Measurements from ENCODE around the gene BTNL9. TPM values are rescaled to one million over a fixed set of nuclear protein-coding genes. Genes with fewer than 3 reads are reported as not detected.
A peak's percentile ranks its signal among the peaks of the same experiment; 100 is the strongest.
"Not testable (repeated sequence)": the region's sequence is repeated elsewhere in the genome, so short reads cannot be mapped to it uniquely, and the experiment has no call there.

The BTNL9 gene
- 10 to 100 TPM; 24.9 to 54.9 (median 47.5) TPM for total RNA-seq

DNA sequence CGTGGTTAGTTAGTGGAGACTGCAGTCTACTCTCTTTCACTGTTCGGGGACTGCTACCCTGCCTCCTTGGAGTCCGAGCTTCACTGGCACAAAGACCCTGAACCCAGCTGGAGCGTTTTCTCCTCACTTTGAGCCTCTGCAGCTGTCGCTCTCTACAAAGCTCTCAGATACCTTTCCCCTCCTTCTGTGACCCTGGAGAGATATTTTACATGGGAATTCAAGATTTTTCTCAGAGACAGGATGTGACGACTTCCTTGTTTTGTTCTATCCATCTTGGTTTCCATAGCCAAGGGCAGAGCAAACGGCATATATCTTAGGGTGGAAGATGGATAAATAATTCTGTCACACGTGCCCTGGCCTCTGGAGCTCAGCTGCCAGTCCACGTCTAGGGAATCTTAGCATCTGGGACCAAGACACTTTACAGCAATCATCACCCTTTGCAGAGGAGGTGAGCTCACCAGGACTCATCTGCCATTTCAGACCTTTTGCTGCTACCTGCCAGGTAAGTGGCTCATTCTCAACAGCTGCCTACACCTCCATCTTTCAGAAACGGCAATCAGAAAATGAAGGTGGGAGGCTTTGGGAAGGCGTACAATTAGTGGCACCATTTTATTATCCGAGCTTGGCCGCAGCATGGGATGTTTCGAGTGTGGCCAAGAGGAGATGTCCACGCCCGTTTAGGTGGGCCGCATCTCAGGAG, at the start of gene BTNL9:
Gene BTNL9 (plus strand): TSS at position 336 of the 700 bp plus-strand sequence. CDS start 5,224 bp downstream, outside the sequence.
- H3K4me1 ChIP-seq: no peaks in the 10 kb centered on the region
- no peaks in the 10 kb centered on the region for H3K36me3 ChIP-seq
- H3K4me3 ChIP-seq: peak within 1 kb of the TSS in 1 of 4 donors; percentile 25
- H3K9me3 ChIP-seq: no peaks in the 10 kb centered on the region
- no peak for DNase-seq (ENCODE audit: low spot score in 2 of 2)
- TF ChIP-seq POLR2A (IDR thresholded peaks at IDR 0.05) (no peak), EP300 (IDR thresholded peaks at IDR 0.05) (no peak)
- TF ChIP-seq, protein P1, sequence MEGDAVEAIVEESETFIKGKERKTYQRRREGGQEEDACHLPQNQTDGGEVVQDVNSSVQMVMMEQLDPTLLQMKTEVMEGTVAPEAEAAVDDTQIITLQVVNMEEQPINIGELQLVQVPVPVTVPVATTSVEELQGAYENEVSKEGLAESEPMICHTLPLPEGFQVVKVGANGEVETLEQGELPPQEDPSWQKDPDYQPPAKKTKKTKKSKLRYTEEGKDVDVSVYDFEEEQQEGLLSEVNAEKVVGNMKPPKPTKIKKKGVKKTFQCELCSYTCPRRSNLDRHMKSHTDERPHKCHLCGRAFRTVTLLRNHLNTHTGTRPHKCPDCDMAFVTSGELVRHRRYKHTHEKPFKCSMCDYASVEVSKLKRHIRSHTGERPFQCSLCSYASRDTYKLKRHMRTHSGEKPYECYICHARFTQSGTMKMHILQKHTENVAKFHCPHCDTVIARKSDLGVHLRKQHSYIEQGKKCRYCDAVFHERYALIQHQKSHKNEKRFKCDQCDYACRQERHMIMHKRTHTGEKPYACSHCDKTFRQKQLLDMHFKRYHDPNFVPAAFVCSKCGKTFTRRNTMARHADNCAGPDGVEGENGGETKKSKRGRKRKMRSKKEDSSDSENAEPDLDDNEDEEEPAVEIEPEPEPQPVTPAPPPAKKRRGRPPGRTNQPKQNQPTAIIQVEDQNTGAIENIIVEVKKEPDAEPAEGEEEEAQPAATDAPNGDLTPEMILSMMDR (IDR thresholded peaks at IDR 0.05): no peak
- H3K27ac ChIP-seq: no peak within 1 kb of the TSS
- peaks cover 0 to 17% of the 10 kb centered on the region in 2 donors for H3K27me3 ChIP-seq
- WGBS, 2 donors: 63 to 65% methylated on average over 17 of the region's 17 CpGs

DNA sequence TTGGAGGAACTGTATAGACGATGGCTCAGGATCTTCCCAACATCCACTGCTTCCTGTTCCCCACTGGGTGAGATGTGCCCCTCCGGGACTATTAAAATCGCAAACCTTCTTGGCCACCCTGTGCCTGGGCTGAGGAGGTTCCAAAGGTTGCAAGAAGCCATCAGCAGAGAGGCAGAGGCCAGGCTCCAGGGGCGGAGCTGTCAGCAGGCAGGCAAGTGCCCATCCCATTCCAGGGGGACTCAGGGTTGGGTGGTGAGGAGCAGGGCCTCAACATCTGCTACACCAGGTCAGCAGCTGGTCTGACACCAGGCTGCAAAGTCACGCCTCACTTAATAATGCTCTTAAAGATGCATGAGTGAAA, 49.2 kb upstream of the BTNL9 start:
- Histone ChIP-seq H3K9me3 (no peaks in the 10 kb centered on the region), H3K27ac (peak overlapping the region in 1 of 4 donors; percentile 64), H3K36me3 (no peaks in the 10 kb centered on the region), H3K4me1 (no peaks in the 10 kb centered on the region), H3K4me3 (peak overlapping the region in 1 of 4 donors; percentile 29), H3K27me3 (no peaks in the 10 kb centered on the region)
- TF ChIP-seq, protein P1 (IDR thresholded peaks at IDR 0.05): no peak
- no peak for TF ChIP-seq POLR2A (IDR thresholded peaks at IDR 0.05)
- no peak for TF ChIP-seq EP300 (IDR thresholded peaks at IDR 0.05)
- 74 to 75% methylated on average over 4 of the region's 5 CpGs for WGBS, 2 donors
- no peak for DNase-seq (ENCODE audit: low spot score in 2 of 2)

DNA sequence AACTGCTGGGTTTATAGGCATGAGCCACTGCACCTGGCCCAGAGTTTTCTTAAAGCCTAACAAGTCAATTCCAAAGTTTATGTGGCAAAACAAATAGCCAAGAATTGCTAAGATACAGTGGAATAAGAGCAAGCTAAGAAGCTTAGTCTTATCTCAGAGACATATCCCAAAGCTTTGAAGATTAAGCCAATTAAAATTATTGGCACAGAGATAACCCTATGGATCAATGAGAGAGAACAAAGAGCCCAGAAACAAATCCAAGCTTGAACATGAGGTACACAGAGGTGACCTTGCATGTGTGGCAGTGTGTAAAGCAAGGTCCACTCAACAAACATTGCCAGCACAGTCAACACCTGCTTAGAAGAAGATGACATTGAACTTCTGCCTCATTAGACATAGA, 38.1 kb upstream of the BTNL9 start:
- Histone ChIP-seq H3K4me1 (no peaks in the 10 kb centered on the region), H3K27ac (no peak overlapping the region), H3K4me3 (no peak overlapping the region), H3K27me3 (no peaks in the 10 kb centered on the region), H3K36me3 (no peaks in the 10 kb centered on the region), H3K9me3 (no peaks in the 10 kb centered on the region)
- TF ChIP-seq POLR2A (IDR thresholded peaks at IDR 0.05) (no peak), EP300 (IDR thresholded peaks at IDR 0.05) (no peak)
- TF ChIP-seq, protein P1 (IDR thresholded peaks at IDR 0.05): no peak
- no peak for DNase-seq (ENCODE audit: low spot score in 2 of 2)

DNA sequence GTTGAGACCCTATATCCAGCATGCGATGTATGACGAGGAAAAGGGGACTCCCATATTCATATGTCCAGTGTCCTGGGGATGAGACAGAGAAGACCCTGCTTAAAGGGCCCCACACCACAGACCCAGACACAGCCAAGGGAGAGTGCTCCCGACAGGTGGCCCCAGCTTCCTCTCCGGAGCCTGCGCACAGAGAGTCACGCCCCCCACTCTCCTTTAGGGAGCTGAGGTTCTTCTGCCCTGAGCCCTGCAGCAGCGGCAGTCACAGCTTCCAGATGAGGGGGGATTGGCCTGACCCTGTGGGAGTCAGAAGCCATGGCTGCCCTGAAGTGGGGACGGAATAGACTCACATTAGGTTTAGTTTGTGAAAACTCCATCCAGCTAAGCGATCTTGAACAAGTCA, 34.3 kb upstream of the BTNL9 start:
- 72 to 81% methylated on average over 9 of the region's 9 CpGs for WGBS, 2 donors
- no peak for DNase-seq (ENCODE audit: low spot score in 2 of 2)
- TF ChIP-seq EP300 (IDR thresholded peaks at IDR 0.05) (no peak), POLR2A (IDR thresholded peaks at IDR 0.05) (no peak)
- TF ChIP-seq, protein P1 (IDR thresholded peaks at IDR 0.05): no peak
- H3K27me3 ChIP-seq: no peaks in the 10 kb centered on the region
- no peaks in the 10 kb centered on the region for H3K4me1 ChIP-seq
- peaks cover 0 to 15% (median 0%) of the 10 kb centered on the region in 4 donors for H3K9me3 ChIP-seq
- H3K36me3 ChIP-seq: no peaks in the 10 kb centered on the region
- H3K4me3 ChIP-seq: no peak overlapping the region
- H3K27ac ChIP-seq: no peak overlapping the region

DNA sequence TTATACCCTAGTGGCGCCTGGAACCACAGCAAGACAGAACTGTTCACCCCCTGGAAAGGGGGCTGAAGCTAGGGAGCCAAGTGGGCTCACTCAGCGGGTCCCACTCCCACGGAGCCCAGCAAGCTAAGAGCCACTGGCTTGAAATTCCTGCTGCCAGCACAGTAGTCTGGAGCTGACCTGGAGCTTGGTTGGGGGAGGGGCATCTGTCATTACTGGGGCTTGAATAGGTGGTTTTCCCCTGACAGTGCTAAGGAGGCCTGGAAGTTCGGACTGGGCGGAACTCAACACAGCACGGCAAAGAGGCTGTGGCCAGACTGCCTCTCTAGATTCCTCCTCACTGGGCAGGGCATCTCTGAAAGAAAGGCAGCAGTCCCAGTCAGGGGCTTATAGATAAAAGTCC, 31.9 kb upstream of the BTNL9 start:
- no peak for DNase-seq (ENCODE audit: low spot score in 2 of 2)
- 78 to 80% methylated on average over 6 of the region's 6 CpGs for WGBS, 2 donors

DNA sequence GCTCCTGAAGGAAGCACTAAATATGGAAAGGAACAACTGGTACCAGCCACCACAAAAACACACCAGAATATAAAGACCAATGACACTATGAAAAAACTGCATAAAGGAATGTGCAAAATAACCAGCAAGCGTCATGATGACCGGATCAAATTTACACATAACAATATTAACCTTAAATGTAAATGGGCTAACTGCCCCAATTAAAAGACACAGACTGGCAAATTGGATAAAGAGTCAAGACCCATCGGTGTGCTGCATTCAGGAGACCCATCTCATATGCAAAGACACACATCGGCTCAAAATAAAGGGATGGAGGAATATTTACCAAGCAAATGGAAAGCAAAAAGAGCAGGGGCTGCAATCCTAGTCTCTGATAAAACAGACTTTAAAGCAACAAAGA, 30.0 kb upstream of the BTNL9 start:
- not testable (repeated sequence) for DNase-seq (ENCODE audit: low spot score in 2 of 2); H3K4me1 ChIP-seq; H3K36me3 ChIP-seq; H3K27ac ChIP-seq; H3K27me3 ChIP-seq; H3K4me3 ChIP-seq
- peaks cover 0 to 16% (median 0%) of the 10 kb centered on the region in 4 donors for H3K9me3 ChIP-seq
- WGBS, 2 donors: 90 to 91% methylated on average over 4 of the region's 4 CpGs

More for the DNA sequence above, 31.9 kb upstream of the BTNL9 start:
- Histone ChIP-seq H3K9me3 (peaks cover 0 to 16% (median 0%) of the 10 kb centered on the region in 4 donors), H3K4me3 (no peak overlapping the region), H3K27ac (no peak overlapping the region), H3K4me1 (no peaks in the 10 kb centered on the region), H3K36me3 (no peaks in the 10 kb centered on the region), H3K27me3 (no peaks in the 10 kb centered on the region)
- TF ChIP-seq EP300 (IDR thresholded peaks at IDR 0.05) (no peak), POLR2A (IDR thresholded peaks at IDR 0.05) (no peak)
- TF ChIP-seq, protein P1 (IDR thresholded peaks at IDR 0.05): no peak

DNA sequence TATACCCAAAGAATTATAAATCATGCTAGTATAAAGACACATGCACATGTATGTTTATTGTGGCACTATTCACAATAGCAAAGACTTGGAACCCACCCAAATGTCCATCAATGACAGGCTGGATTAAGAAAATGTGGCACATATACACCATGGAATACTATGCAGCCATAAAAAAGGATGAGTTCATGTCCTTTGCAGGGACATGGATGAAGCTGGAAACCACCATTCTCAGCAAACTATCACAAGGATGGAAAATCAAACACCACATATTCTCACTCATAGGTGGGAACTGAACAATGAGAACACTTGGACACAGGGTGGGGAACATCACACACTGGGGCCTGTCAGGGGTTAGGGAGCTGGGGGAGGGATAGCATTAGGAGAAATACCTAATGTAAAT, 25.4 kb upstream of the BTNL9 start:
- H3K9me3 ChIP-seq: peaks cover 0 to 15% (median 0%) of the 10 kb centered on the region in 4 donors
- H3K36me3 ChIP-seq; DNase-seq (ENCODE audit: low spot score in 2 of 2); H3K4me3 ChIP-seq; H3K27ac ChIP-seq; H3K4me1 ChIP-seq; H3K27me3 ChIP-seq: not testable (repeated sequence)

DNA sequence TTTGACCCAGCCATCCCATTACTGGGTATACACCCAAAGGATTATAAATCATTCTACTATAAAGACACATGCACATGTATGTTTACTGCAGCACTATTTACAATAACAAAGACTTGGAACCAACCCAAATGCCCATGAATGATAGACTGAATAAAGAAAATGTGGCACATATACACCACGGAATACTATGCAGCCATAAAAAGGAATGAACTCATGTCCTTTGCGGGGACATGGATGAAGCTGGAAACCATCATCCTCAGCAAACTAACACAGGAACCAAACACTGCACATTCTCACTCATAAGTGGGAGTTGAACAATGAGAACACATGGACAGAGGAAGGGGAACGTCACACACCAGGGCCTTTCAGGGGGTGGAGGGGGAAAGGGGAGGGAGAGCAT, 22.6 kb upstream of the BTNL9 start:
- not testable (repeated sequence) for DNase-seq (ENCODE audit: low spot score in 2 of 2); H3K27ac ChIP-seq; H3K27me3 ChIP-seq; H3K4me3 ChIP-seq; H3K4me1 ChIP-seq; H3K36me3 ChIP-seq
- WGBS, 2 donors: 89% methylated on average over 3 of the region's 3 CpGs
- H3K9me3 ChIP-seq: peaks cover 0 to 22% (median 0%) of the 10 kb centered on the region in 4 donors
